GM15510 (cell line): ENCODE measurements around the gene TASP1.

ENCODE experiments used
- POLR2A ChIP-seq: IDR thresholded peaks from 3 replicates; pipeline ENCODE4 v1.6.1; 2011; ENCODE audit warnings: borderline replicate concordance; ENCODE audit not compliant: insufficient read length; ENCODE audit errors: extremely low read depth

Gene TASP1

GRCh38 chr20:13404293-13404692 lies 234.4 kb downstream of the TASP1 start:
- no peak for TF ChIP-seq POLR2A

- no peak for TF ChIP-seq POLR2A
Measured at GRCh38 chr20:13403453-13403852, 235.3 kb downstream of the TASP1 start.

DNA sequence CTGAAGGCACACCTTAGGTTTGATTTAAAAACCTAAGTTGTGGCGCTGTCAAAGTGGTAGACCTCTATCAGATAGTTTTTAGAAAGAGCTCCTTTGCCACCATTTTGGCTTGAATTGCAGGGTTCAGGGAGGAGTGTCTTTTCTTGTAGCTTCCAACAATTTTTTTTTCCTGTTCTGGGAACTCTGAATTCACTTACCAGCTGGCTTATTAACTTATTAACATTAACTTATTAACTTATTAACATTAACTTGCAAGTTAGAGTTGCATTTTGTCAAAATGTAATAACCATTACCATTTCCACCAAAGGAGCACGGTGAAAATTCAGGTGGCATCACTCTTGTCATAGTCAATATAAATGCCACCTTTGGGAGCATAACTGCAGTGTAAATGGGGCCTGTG lies 235.7 kb downstream of the TASP1 start:
- no peak for TF ChIP-seq POLR2A

DNA sequence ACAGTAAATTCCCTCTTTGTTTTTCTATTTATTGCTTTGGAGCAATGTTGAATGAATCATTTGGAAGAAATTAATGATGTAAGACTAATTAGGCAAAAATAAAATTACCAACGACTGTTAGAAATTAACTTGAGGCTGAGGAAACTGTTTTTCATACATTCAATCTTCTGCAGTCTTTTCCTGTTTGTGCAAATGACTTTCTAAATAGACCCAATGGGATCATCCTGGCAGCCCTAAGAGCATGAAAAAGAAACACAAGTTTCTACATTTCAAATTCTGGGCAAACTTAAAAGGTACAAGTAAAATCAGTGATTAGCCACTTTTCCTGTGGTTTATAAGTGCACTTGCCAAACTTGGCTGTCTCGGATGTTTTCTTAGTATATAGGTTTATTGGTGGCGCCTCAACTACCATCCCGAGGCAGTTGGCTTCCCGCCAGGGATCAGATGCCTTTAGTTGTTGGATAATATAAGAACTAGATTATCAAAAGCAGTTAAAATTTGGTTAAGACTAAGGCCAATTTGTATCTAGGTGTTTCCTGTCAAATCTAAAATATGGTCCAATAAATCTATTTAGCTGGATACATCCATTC lies 236.5 kb downstream of the TASP1 start:
- no peak for TF ChIP-seq POLR2A

DNA sequence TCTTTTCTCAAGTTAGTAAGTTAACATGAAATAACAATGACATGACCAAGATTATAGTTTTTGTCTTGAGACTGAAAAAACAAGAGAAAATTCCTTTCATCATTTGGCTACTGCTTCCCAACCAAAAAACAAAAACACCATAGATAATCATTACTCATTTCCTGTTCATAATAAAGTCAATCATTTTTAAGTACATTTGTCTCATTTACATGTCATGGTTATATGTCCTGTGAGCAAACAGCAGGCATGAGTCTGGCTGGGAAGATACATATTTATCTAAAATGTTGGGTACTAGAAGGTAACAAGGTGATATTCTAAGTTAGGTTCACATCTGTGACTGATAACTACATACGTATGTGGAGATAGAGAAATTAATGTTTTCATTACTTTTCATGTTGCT lies 237.1 kb downstream of the TASP1 start:
- TF ChIP-seq POLR2A, result no peak

DNA sequence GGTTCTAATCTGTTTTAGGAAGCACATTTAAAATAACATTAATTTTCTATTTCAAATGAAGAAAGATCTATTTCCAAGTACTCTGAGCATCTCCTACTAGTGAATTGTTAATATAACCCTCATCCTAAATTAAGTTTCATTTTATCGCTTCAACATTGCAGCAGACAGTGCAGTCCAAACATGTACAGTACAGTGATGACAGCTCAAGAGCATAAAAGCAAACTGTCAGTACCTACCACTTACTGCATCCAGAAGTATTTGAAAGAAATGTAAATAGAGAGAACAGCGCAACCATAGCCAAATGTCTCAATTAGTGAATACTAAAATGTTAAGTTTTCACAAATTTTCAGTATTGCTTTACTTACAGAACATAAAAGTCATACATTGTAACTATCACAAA lies 238.3 kb downstream of the TASP1 start:
- no peak for TF ChIP-seq POLR2A

DNA sequence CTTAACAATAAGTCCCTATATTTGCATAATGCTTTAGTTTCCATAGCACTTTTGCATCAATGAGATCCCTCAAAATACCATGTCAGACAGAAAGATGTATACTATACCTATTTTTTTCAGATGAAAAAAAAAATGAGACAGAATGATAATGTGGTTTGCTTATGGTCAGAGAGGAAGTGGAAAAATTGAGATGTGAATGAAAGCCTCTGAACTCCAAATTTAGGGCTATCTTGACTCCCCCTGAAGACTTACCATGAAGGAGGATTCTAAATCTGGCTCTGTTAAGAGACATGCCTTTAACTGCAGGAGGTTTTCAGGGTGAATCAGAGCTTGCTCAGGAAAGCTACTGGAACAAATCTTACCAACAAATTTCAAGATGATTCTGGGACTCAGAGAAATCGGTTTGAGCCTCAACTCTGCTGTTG lies 241.4 kb downstream of the TASP1 start:
- no peak for TF ChIP-seq POLR2A

- TF ChIP-seq POLR2A, result no peak
Measured at GRCh38 chr20:13396826-13397225, 241.9 kb downstream of the TASP1 start.

GRCh38 chr20:13396022-13396421 lies 242.7 kb downstream of the TASP1 start:
- TF ChIP-seq POLR2A, result no peak

- no peak for TF ChIP-seq POLR2A
Measured at GRCh38 chr20:13395232-13395631, 243.5 kb downstream of the TASP1 start.

DNA sequence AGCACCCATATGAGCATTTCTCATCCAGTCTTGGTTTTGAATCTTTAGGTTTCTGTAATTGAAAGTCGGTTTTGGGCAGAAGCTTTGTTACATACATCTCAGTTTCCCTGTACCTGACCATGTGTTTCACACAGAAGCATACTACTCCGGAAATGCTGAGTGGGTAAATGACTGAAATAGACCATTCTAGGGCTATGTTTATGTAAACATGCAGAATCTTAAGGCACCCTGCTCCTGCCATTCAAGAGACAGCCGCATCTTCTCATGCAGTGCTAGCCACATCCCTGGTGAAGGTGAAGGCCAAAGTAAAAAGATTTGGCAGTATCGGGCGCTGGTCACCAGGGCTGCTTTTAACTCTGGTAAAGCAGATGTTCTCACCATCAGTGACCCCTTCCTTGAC lies 246.3 kb downstream of the TASP1 start:
- no peak for TF ChIP-seq POLR2A

- no peak for TF ChIP-seq POLR2A
Measured at GRCh38 chr20:13389115-13389514, 249.6 kb downstream of the TASP1 start.

- no peak for TF ChIP-seq POLR2A
Measured at GRCh38 chr20:13384132-13384531, 254.6 kb downstream of the TASP1 start.

DNA sequence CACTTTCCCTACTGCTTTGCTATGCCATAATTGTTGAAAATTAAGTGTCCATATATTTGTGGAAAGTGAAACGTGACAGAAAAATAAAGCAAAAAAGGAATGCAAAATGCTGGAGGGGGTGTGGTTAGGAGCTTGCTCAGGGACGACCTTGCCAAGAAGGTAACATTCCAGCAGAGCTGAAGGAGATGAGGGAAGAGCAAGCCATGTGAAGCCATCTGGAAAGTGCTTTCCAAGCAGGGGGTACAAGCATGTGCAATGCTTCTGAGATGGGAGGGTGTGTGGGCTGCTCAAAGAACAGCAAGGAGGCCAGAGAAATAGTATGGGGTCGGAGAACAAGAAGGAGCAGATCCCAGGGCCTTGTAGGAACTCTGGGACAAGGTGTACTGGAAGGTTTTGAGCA lies 255.9 kb downstream of the TASP1 start:
- no peak for TF ChIP-seq POLR2A

GRCh38 chr20:13373400-13373799 lies 265.3 kb downstream of the TASP1 start:
- TF ChIP-seq POLR2A, result no peak

- TF ChIP-seq POLR2A, result no peak
Measured at GRCh38 chr20:13364278-13365170, 274.2 kb downstream of the TASP1 start.
